DND-41 (cell line): ENCODE results near the gene MTERF4.

Experiments used
- ATAC-seq: fragments of 200-7000 bp; cut with Tn5 transposase; 3 replicates; pipeline ENCODE4 v1.9.1; 2021; ENCODE audit warnings: low read depth; ENCODE audit not compliant: insufficient read depth
- DNase-seq: peaks from one replicate; pipeline ENCODE4 v3.0.0-alpha.2; 2020
- H2AFZ ChIP-seq: 2 replicates; pipeline ENCODE4 v1.6.0; 2012; ENCODE audit warnings: low read depth, low read length
- H3K27ac ChIP-seq: 2 replicates; pipeline ENCODE4 v1.5.1; 2012; ENCODE audit warnings: low read length, inconsistent platforms
- H3K27me3 ChIP-seq: fragments of 200-600 bp; sonication (generic); 2 replicates; pipeline ENCODE4 v1.6.0; 2012; ENCODE audit warnings: low read length, mild to moderate bottlenecking, inconsistent platforms; ENCODE audit not compliant: insufficient read depth, poor library complexity
- H3K36me3 ChIP-seq: 2 replicates; pipeline ENCODE4 v1.5.1; 2012; ENCODE audit warnings: low read length, inconsistent platforms; ENCODE audit not compliant: insufficient read depth
- H3K4me1 ChIP-seq: 2 replicates; pipeline ENCODE4 v1.5.1; 2012; ENCODE audit warnings: mild to moderate bottlenecking, low read length; ENCODE audit not compliant: insufficient read depth
- H3K4me2 ChIP-seq: 2 replicates; pipeline ENCODE4 v1.6.0; 2012; ENCODE audit warnings: mild to moderate bottlenecking, moderate library complexity, low read length, inconsistent platforms; ENCODE audit not compliant: insufficient read depth
- H3K4me3 ChIP-seq, 2 experiments: fragments of 200-600 bp in 1 of 2; shearing (Covaris generic) in 1 of 2; 2 replicates each; pipeline ENCODE4 v1.5.1; 2012 to 2016; ENCODE audit warnings: inconsistent platforms in 2 of 2, low read length in 2 of 2, mild to moderate bottlenecking in 2 of 2, low read depth in 1 of 2, moderate library complexity in 1 of 2
- H3K79me2 ChIP-seq: 2 replicates; pipeline ENCODE4 v1.6.0; 2012; ENCODE audit warnings: low read length, inconsistent platforms; ENCODE audit not compliant: insufficient read depth
- H3K9ac ChIP-seq: 2 replicates; pipeline ENCODE4 v1.6.0; 2012; ENCODE audit warnings: low read depth, mild to moderate bottlenecking, inconsistent platforms, low read length, moderate library complexity
- H3K9me3 ChIP-seq: 2 replicates; pipeline ENCODE4 v1.5.1; 2012; ENCODE audit warnings: low read length, moderate library complexity, mild to moderate bottlenecking, inconsistent platforms; ENCODE audit not compliant: insufficient read depth, severe bottlenecking
- H4K20me1 ChIP-seq: 2 replicates; pipeline ENCODE4 v1.6.0; 2012; ENCODE audit warnings: low read length; ENCODE audit not compliant: insufficient read depth
- CTCF ChIP-seq: IDR thresholded peaks from 2 replicates; pipeline ENCODE4 v1.5.1; 2012; ENCODE audit warnings: borderline replicate concordance, low read length, moderate library complexity, mild to moderate bottlenecking; ENCODE audit not compliant: poor library complexity, severe bottlenecking; ENCODE audit errors: extremely low read depth
- EZH2 ChIP-seq: IDR thresholded peaks from 3 replicates; pipeline ENCODE4 v1.6.1; 2012; ENCODE audit warnings: borderline replicate concordance, low read depth, mild to moderate bottlenecking, moderate library complexity, low read length, inconsistent platforms; ENCODE audit not compliant: severe bottlenecking

The MTERF4 gene

GRCh38 chr2:241082341-241083090, 19.6 kb downstream of the MTERF4 start:
- DNase-seq (no peak), ATAC-seq (no peak)
- H3K27ac ChIP-seq: no peak overlapping the region
- H3K79me2 ChIP-seq: no peaks in the 10 kb centered on the region
- H3K4me3 ChIP-seq: no peak overlapping the region
- no peak overlapping the region for H2AFZ ChIP-seq
- H3K4me2 ChIP-seq: no peak overlapping the region
- H3K27me3 ChIP-seq: no peaks in the 10 kb centered on the region
- peaks cover 18% of the 10 kb centered on the region for H3K36me3 ChIP-seq
- H3K9ac ChIP-seq: no peak overlapping the region
- H3K9me3 ChIP-seq: no peaks in the 10 kb centered on the region
- no peaks in the 10 kb centered on the region for H3K4me1 ChIP-seq
- peaks cover 5% of the 10 kb centered on the region for H4K20me1 ChIP-seq
- TF ChIP-seq EZH2 (no peak), CTCF (no peak)

GRCh38 chr2:241081643-241082340, 20.3 kb downstream of the MTERF4 start:
- TF ChIP-seq CTCF (no peak), EZH2 (no peak)
- no peak for DNase-seq
- Histone ChIP-seq H3K9ac (no peak overlapping the region), H3K4me3 (no peak overlapping the region), H3K36me3 (peaks cover 11% of the 10 kb centered on the region), H2AFZ (no peak overlapping the region), H3K4me1 (no peaks in the 10 kb centered on the region), H3K79me2 (no peaks in the 10 kb centered on the region), H3K27ac (no peak overlapping the region), H3K4me2 (no peak overlapping the region), H3K27me3 (no peaks in the 10 kb centered on the region), H3K9me3 (no peaks in the 10 kb centered on the region), H4K20me1 (peaks cover 5% of the 10 kb centered on the region)
- ATAC-seq: no peak

GRCh38 chr2:241081190-241081642, 20.9 kb downstream of the MTERF4 start:
- Histone ChIP-seq H2AFZ (no peak overlapping the region), H3K36me3 (peaks cover 5% of the 10 kb centered on the region), H3K27ac (no peak overlapping the region), H3K4me2 (no peak overlapping the region), H3K4me3 (no peak overlapping the region), H4K20me1 (peaks cover 5% of the 10 kb centered on the region), H3K4me1 (no peaks in the 10 kb centered on the region), H3K9me3 (no peaks in the 10 kb centered on the region), H3K27me3 (no peaks in the 10 kb centered on the region), H3K79me2 (no peaks in the 10 kb centered on the region), H3K9ac (no peak overlapping the region)
- TF ChIP-seq EZH2 (no peak), CTCF (no peak)
- DNase-seq: no peak
- no peak for ATAC-seq
